GM12865 (cell line): ENCODE measurements around the gene GRIN2A.

Source experiments
- DNase-seq: peaks from one replicate; pipeline ENCODE4 v3.0.0; 2010; ENCODE audit warnings: low read depth
- H3K4me3 ChIP-seq: 2 replicates; pipeline ENCODE4 v1.5.1; 2011; ENCODE audit warnings: mild to moderate bottlenecking, low read depth, low read length, control low read depth
- CTCF ChIP-seq: IDR thresholded peaks from 2 replicates; pipeline ENCODE4 v1.5.1; 2011; ENCODE audit warnings: low read length, control low read depth, low read depth, inconsistent platforms; ENCODE audit not compliant: insufficient read depth; ENCODE audit errors: missing control alignments

Gene GRIN2A

GRCh38 chr16:10020866-10021265 lies 161.4 kb downstream of the GRIN2A start:
- TF ChIP-seq CTCF: no peak
- H3K4me3 ChIP-seq: no peak overlapping the region
- no peak for DNase-seq

- TF ChIP-seq CTCF: no peak
- no peak overlapping the region for H3K4me3 ChIP-seq
- DNase-seq: no peak
These were observed 165.5 kb downstream of the GRIN2A start for GRCh38 chr16:10016752-10017151.

- DNase-seq: no peak
- TF ChIP-seq CTCF: no peak
- no peak overlapping the region for H3K4me3 ChIP-seq
These were observed 166.8 kb downstream of the GRIN2A start for GRCh38 chr16:10015397-10015796.

GRCh38 chr16:10013774-10014173 lies 168.5 kb downstream of the GRIN2A start:
- H3K4me3 ChIP-seq: no peak overlapping the region
- DNase-seq: no peak
- TF ChIP-seq CTCF: no peak

GRCh38 chr16:10013364-10013763 lies 168.9 kb downstream of the GRIN2A start:
- TF ChIP-seq CTCF: no peak
- DNase-seq: no peak
- H3K4me3 ChIP-seq: no peak overlapping the region

- no peak overlapping the region for H3K4me3 ChIP-seq
- peak; percentile 10 for DNase-seq
- no peak for TF ChIP-seq CTCF
These were observed 172.5 kb downstream of the GRIN2A start for GRCh38 chr16:10009684-10010083.

- TF ChIP-seq CTCF: no peak
- DNase-seq: no peak
- H3K4me3 ChIP-seq: no peak overlapping the region
These were observed 178.7 kb downstream of the GRIN2A start for GRCh38 chr16:10003486-10003885.
